DND-41 (cell line): ENCODE measurements around the gene TP53I13.
A peak's percentile ranks its signal among the peaks of the same experiment; 100 is the strongest.

Experiments
- ATAC-seq: fragments of 200-7000 bp; cut with Tn5 transposase; 3 replicates; pipeline ENCODE4 v1.9.1; 2021; ENCODE audit warnings: low read depth; ENCODE audit not compliant: insufficient read depth
- DNase-seq: peaks from one replicate; pipeline ENCODE4 v3.0.0-alpha.2; 2020
- H2AFZ ChIP-seq: 2 replicates; pipeline ENCODE4 v1.6.0; 2012; ENCODE audit warnings: low read depth, low read length
- H3K27ac ChIP-seq: 2 replicates; pipeline ENCODE4 v1.5.1; 2012; ENCODE audit warnings: low read length, inconsistent platforms
- H3K27me3 ChIP-seq: fragments of 200-600 bp; sonication (generic); 2 replicates; pipeline ENCODE4 v1.6.0; 2012; ENCODE audit warnings: low read length, mild to moderate bottlenecking, inconsistent platforms; ENCODE audit not compliant: insufficient read depth, poor library complexity
- H3K36me3 ChIP-seq: 2 replicates; pipeline ENCODE4 v1.5.1; 2012; ENCODE audit warnings: low read length, inconsistent platforms; ENCODE audit not compliant: insufficient read depth
- H3K4me1 ChIP-seq: 2 replicates; pipeline ENCODE4 v1.5.1; 2012; ENCODE audit warnings: mild to moderate bottlenecking, low read length; ENCODE audit not compliant: insufficient read depth
- H3K4me2 ChIP-seq: 2 replicates; pipeline ENCODE4 v1.6.0; 2012; ENCODE audit warnings: mild to moderate bottlenecking, moderate library complexity, low read length, inconsistent platforms; ENCODE audit not compliant: insufficient read depth
- H3K4me3 ChIP-seq, 2 experiments: fragments of 200-600 bp in 1 of 2; shearing (Covaris generic) in 1 of 2; 2 replicates each; pipeline ENCODE4 v1.5.1; 2012 to 2016; ENCODE audit warnings: inconsistent platforms in 2 of 2, low read length in 2 of 2, mild to moderate bottlenecking in 2 of 2, low read depth in 1 of 2, moderate library complexity in 1 of 2
- H3K79me2 ChIP-seq: 2 replicates; pipeline ENCODE4 v1.6.0; 2012; ENCODE audit warnings: low read length, inconsistent platforms; ENCODE audit not compliant: insufficient read depth
- H3K9ac ChIP-seq: 2 replicates; pipeline ENCODE4 v1.6.0; 2012; ENCODE audit warnings: low read depth, mild to moderate bottlenecking, inconsistent platforms, low read length, moderate library complexity
- H3K9me3 ChIP-seq: 2 replicates; pipeline ENCODE4 v1.5.1; 2012; ENCODE audit warnings: low read length, moderate library complexity, mild to moderate bottlenecking, inconsistent platforms; ENCODE audit not compliant: insufficient read depth, severe bottlenecking
- H4K20me1 ChIP-seq: 2 replicates; pipeline ENCODE4 v1.6.0; 2012; ENCODE audit warnings: low read length; ENCODE audit not compliant: insufficient read depth
- CTCF ChIP-seq: IDR thresholded peaks from 2 replicates; pipeline ENCODE4 v1.5.1; 2012; ENCODE audit warnings: borderline replicate concordance, low read length, moderate library complexity, mild to moderate bottlenecking; ENCODE audit not compliant: poor library complexity, severe bottlenecking; ENCODE audit errors: extremely low read depth
- EZH2 ChIP-seq: IDR thresholded peaks from 3 replicates; pipeline ENCODE4 v1.6.1; 2012; ENCODE audit warnings: borderline replicate concordance, low read depth, mild to moderate bottlenecking, moderate library complexity, low read length, inconsistent platforms; ENCODE audit not compliant: severe bottlenecking

The TP53I13 gene

DNA sequence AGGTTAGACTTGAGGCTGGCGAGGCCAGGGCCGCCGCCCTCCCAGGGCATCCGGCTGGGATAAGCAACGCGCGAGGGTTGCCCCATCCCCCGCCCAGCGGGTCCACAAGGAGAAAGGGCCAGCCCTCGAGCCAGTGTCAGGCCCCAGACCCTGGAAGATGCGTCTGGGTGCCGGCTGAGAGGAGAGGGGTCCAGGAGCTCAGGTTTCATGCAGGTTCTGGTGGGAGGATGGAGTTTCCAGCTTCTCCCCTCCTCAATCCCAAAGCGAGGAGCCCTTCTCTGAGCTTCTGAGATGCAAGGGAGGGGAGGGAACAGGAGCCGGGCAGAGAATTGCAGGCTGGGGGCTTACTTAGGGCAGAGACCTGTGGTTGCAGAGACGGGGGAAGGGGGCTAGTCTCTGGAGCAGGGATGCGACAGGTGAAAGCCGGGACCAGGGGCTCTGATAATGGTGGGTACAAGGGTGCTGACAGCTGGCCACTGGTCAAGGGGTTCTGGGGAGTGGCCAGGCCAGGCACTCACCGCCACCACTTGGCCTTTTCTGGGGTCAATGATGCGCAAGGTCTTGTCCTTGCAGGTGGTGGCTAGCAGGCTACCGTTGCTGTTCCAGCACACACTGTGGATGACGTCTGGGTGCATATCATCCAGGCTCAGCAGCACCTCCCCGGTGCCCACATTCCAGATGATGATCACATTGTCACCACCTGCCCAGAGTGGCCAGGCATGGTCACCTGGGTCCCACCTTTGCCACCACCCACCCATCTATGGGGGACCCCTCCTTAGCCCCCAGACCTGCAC lies 50.0 kb downstream of the TP53I13 start:
- TF ChIP-seq CTCF: no peak
- TF ChIP-seq EZH2: no peak
- peak overlapping the region; percentile 77 for H3K4me2 ChIP-seq
- peak overlapping the region in 1 of 2 experiments; percentile 56; a peak in 2 of 4 replicates for H3K4me3 ChIP-seq
- DNase-seq (no peak), ATAC-seq (no peak)
- peaks cover 52% of the 10 kb centered on the region for H3K4me1 ChIP-seq
- H3K9me3 ChIP-seq: no peaks in the 10 kb centered on the region
- H4K20me1 ChIP-seq: peaks cover 30% of the 10 kb centered on the region
- H2AFZ ChIP-seq: 0 out of 2 replicates have a peak overlapping the region, but pooled peaks have one; percentile 17
- H3K9ac ChIP-seq: peak overlapping the region; percentile 55; the same call in 1 of the 2 replicates
- H3K36me3 ChIP-seq: no peaks in the 10 kb centered on the region
- H3K27me3 ChIP-seq: peaks cover 22% of the 10 kb centered on the region
- H3K79me2 ChIP-seq: no peaks in the 10 kb centered on the region
- H3K27ac ChIP-seq: no peak overlapping the region

DNA sequence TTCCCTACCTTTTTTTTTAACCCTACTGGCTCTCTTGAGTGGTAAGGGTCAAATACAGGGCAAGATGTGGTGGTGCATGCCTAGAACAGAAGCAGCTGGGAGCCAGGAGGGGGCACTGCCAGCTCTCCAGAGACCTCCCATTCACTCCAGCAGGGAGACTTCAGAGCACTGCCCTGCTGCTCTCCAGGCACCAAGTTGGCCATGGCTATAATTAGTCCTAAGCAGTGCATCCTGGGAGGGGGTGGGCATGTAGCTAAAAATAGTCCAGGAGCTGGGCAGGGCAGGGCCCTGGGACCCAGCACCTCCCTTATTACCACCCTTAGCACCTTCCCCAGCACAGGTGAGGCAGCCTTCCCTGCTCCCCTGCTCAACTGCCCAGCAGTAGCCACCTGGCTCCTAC lies 50.8 kb downstream of the TP53I13 start:
- H3K27me3 ChIP-seq: peaks cover 22% of the 10 kb centered on the region

GRCh38 chr17:29620271-29620670 lies 51.8 kb downstream of the TP53I13 start:
- Histone ChIP-seq H3K4me3 (no peak overlapping the region), H3K27me3 (peaks cover 22% of the 10 kb centered on the region), H3K4me2 (no peak overlapping the region), H3K9me3 (no peaks in the 10 kb centered on the region), H3K9ac (no peak overlapping the region), H2AFZ (no peak overlapping the region), H4K20me1 (peaks cover 26% of the 10 kb centered on the region), H3K79me2 (no peaks in the 10 kb centered on the region), H3K36me3 (0 out of 2 replicates have a peak, but pooled peaks cover 2% of the 10 kb centered on the region), H3K4me1 (peaks cover 49% of the 10 kb centered on the region), H3K27ac (no peak overlapping the region)
- no peak for ATAC-seq
- no peak for DNase-seq
- TF ChIP-seq CTCF (no peak), EZH2 (no peak)

More for the DNA sequence above, 50.8 kb downstream of the TP53I13 start:
- no peak overlapping the region for H3K4me3 ChIP-seq
- H3K4me2 ChIP-seq: no peak overlapping the region
- no peak overlapping the region for H2AFZ ChIP-seq
- DNase-seq: no peak
- H3K9me3 ChIP-seq: no peaks in the 10 kb centered on the region
- peaks cover 30% of the 10 kb centered on the region for H4K20me1 ChIP-seq
- H3K4me1 ChIP-seq: peaks cover 52% of the 10 kb centered on the region
- ATAC-seq: no peak
- H3K36me3 ChIP-seq: no peaks in the 10 kb centered on the region
- peak; percentile 64 for TF ChIP-seq CTCF
- no peak for TF ChIP-seq EZH2
- no peak overlapping the region for H3K9ac ChIP-seq
- no peaks in the 10 kb centered on the region for H3K79me2 ChIP-seq
- H3K27ac ChIP-seq: no peak overlapping the region
